Bronchial epithelial cell (primary cell): ENCODE results near the gene MAP2K7. TPM values are rescaled to one million over a fixed set of nuclear protein-coding genes. Genes with fewer than 3 reads are reported as not detected.
"Not testable (repeated sequence)": the region's sequence is repeated elsewhere in the genome, so short reads cannot be mapped to it uniquely, and the experiment has no call there.

Experiments used
- DNase-seq: peaks from one replicate; pipeline ENCODE4 v3.0.0-alpha.2; 2010; ENCODE audit warnings: low read depth
- FAIRE-seq: peaks from 2 replicates; lab custom pipeline; 2011; peaks lifted over from hg19 to GRCh38; lab: Jason Lieb, UNC
- H3K27me3 ChIP-seq: 2 replicates; pipeline ENCODE4 v1.5.1; 2011; ENCODE audit warnings: low read length; ENCODE audit not compliant: control insufficient read depth, insufficient read depth
- H3K36me3 ChIP-seq: 2 replicates; pipeline ENCODE4 v1.5.1; 2011; ENCODE audit warnings: low read length; ENCODE audit not compliant: control insufficient read depth, insufficient read depth
- H3K4me3 ChIP-seq: 2 replicates; pipeline ENCODE4 v1.5.1; 2011; ENCODE audit warnings: mild to moderate bottlenecking, low read depth, low read length, control low read depth
- total RNA-seq: library from RNA; depleted of rRNA; stranded (reverse); fragments of >200 nt; gene quantifications from 2 replicates; pipeline ENCODE4 v1.2.1, GENCODE V29; 2014
- TF ChIP-seq, protein P1 (sequence below): IDR thresholded peaks from 2 replicates; pipeline ENCODE4 v1.5.1; 2011; ENCODE audit warnings: mild to moderate bottlenecking, moderate library complexity, low read length, control low read depth, inconsistent platforms; ENCODE audit not compliant: insufficient read depth, severe bottlenecking

Gene MAP2K7
- total RNA-seq, 1 donor from 2014 or later, result 10.0 TPM

DNA sequence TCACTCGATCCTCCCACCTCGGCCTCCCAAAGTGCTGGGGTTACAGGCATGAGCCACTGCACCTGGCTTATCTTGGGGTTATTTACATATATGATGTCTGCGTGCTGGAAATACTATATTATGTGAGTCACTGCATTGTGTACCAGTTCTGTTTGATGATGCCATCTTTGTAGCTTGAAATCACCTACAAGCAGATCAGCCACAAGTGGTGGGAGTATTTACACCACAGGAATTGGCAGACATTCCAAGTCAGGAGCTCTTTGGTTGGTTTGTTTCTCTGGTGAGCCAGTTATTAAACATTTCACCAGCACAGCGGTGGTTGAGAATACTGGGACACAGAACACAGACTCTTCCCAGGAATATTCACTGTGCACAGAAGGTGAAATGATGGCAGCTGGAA lies 44.3 kb downstream of the MAP2K7 start:
- Histone ChIP-seq H3K36me3 (no peaks in the 10 kb centered on the region), H3K4me3 (no peak overlapping the region), H3K27me3 (no peaks in the 10 kb centered on the region)
- FAIRE-seq, result no peak
- peak; percentile 83 for DNase-seq
- TF ChIP-seq, protein P1, sequence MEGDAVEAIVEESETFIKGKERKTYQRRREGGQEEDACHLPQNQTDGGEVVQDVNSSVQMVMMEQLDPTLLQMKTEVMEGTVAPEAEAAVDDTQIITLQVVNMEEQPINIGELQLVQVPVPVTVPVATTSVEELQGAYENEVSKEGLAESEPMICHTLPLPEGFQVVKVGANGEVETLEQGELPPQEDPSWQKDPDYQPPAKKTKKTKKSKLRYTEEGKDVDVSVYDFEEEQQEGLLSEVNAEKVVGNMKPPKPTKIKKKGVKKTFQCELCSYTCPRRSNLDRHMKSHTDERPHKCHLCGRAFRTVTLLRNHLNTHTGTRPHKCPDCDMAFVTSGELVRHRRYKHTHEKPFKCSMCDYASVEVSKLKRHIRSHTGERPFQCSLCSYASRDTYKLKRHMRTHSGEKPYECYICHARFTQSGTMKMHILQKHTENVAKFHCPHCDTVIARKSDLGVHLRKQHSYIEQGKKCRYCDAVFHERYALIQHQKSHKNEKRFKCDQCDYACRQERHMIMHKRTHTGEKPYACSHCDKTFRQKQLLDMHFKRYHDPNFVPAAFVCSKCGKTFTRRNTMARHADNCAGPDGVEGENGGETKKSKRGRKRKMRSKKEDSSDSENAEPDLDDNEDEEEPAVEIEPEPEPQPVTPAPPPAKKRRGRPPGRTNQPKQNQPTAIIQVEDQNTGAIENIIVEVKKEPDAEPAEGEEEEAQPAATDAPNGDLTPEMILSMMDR, result no peak

GRCh38 chr19:7953060-7953459 lies 49.4 kb downstream of the MAP2K7 start:
- no peak overlapping the region for H3K4me3 ChIP-seq
- TF ChIP-seq, protein P1, result no peak
- H3K27me3 ChIP-seq, result no peaks in the 10 kb centered on the region
- DNase-seq (peak; percentile 75), FAIRE-seq (no peak)
- peaks cover 1% of the 10 kb centered on the region for H3K36me3 ChIP-seq

- no peak for FAIRE-seq
- TF ChIP-seq, protein P1, result no peak
- H3K36me3 ChIP-seq, result peaks cover 1% of the 10 kb centered on the region
Observed at GRCh38 chr19:7953576-7953975, 49.9 kb downstream of the MAP2K7 start.

GRCh38 chr19:7955696-7956095 lies 52.0 kb downstream of the MAP2K7 start:
- H3K4me3 ChIP-seq, result no peak overlapping the region
- H3K36me3 ChIP-seq, result peaks cover 3% of the 10 kb centered on the region
- TF ChIP-seq, protein P1, result no peak
- DNase-seq (no peak), FAIRE-seq (no peak)
- no peaks in the 10 kb centered on the region for H3K27me3 ChIP-seq

More at GRCh38 chr19:7953576-7953975, 49.9 kb downstream of the MAP2K7 start:
- H3K27me3 ChIP-seq, result no peaks in the 10 kb centered on the region
- no peak for DNase-seq
- no peak overlapping the region for H3K4me3 ChIP-seq

DNA sequence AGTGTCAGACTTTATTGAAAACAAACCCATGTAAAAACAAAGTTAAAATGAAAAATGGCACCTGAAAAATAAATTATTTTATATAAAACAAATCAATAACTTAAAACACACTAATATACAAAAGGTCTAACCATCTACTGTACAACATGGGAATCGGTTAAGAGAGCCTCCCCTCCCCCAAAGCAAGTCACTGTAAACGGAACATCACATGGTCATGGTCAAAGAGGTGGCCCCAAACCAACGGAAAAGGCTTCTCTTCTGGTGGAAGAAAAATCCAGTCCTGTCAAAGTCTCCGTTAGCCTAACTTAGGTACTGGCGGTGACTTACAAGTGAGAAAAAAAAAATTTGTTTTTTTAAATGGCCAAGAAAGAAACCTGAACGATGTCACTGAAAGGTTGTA lies 55.5 kb downstream of the MAP2K7 start:
- H3K4me3 ChIP-seq, result no peak overlapping the region
- no peak for FAIRE-seq
- TF ChIP-seq, protein P1, result no peak
- DNase-seq, result no peak
- H3K36me3 ChIP-seq, result peaks cover 12% of the 10 kb centered on the region
- no peaks in the 10 kb centered on the region for H3K27me3 ChIP-seq

GRCh38 chr19:7961082-7961481 lies 57.4 kb downstream of the MAP2K7 start:
- H3K4me3 ChIP-seq, DNase-seq, FAIRE-seq, H3K27me3 ChIP-seq: not testable (repeated sequence)
- H3K36me3 ChIP-seq, result peaks cover 12% of the 10 kb centered on the region
